GM12875 (cell line): ENCODE measurements around the gene IGFBP3.

ENCODE experiments used
- H3K4me3 ChIP-seq: one replicate; pipeline ENCODE4 v1.5.1; 2011; ENCODE audit warnings: low read depth, low read length, control low read depth
- CTCF ChIP-seq: IDR thresholded peaks from 2 replicates; pipeline ENCODE4 v1.5.1; 2011; ENCODE audit warnings: low read depth, mild to moderate bottlenecking, control low read depth, inconsistent platforms, low read length, moderate library complexity, borderline replicate concordance; ENCODE audit not compliant: insufficient read depth

IGFBP3 gene

DNA sequence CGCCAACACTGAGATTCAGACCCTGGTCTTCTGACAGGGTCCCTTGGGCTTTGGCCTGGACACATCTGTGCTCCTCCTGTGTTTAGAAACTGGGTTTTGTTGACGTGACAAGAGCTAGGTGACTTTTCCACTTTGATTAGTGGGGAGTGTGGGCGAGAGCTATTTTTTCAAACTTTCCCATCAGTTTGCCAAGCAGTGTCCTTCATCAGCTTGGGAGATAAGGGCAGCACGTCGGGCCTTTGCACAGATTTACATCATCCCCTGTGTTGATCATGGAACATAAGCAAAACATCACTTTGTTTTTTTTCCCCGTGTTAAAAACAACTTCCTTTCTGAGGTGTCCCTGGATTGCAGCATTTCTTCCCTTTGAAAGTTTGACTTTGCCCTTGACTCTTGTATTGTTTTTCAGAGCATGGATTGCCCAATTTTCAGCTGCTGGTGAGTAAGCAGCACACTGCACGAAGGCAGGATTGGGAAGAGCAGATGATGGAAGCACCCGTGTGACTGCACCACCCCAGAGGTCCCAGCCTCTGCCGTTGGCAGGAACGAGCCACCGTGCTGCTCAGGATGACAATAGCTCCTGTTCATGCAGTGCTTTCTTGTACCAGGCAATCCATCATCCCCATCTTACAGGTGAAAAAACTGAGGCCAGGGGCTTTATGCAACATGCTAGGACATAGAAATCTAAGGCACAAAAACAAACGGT is 39.2 kb downstream of the IGFBP3 start:
- TF ChIP-seq CTCF, result no peak
- H3K4me3 ChIP-seq, result no peak overlapping the region

- no peak for TF ChIP-seq CTCF
Observed at GRCh38 chr7:45881280-45881758, 39.8 kb downstream of the IGFBP3 start.

GRCh38 chr7:45880433-45880860 is 40.6 kb downstream of the IGFBP3 start:
- H3K4me3 ChIP-seq, result no peak overlapping the region
- no peak for TF ChIP-seq CTCF

More at GRCh38 chr7:45881280-45881758, 39.8 kb downstream of the IGFBP3 start:
- H3K4me3 ChIP-seq, result no peak overlapping the region

- no peak overlapping the region for H3K4me3 ChIP-seq
- no peak for TF ChIP-seq CTCF
Observed at GRCh38 chr7:45878457-45879144, 42.5 kb downstream of the IGFBP3 start.

GRCh38 chr7:45876519-45876918 is 44.6 kb downstream of the IGFBP3 start:
- TF ChIP-seq CTCF, result no peak
- no peak overlapping the region for H3K4me3 ChIP-seq

DNA sequence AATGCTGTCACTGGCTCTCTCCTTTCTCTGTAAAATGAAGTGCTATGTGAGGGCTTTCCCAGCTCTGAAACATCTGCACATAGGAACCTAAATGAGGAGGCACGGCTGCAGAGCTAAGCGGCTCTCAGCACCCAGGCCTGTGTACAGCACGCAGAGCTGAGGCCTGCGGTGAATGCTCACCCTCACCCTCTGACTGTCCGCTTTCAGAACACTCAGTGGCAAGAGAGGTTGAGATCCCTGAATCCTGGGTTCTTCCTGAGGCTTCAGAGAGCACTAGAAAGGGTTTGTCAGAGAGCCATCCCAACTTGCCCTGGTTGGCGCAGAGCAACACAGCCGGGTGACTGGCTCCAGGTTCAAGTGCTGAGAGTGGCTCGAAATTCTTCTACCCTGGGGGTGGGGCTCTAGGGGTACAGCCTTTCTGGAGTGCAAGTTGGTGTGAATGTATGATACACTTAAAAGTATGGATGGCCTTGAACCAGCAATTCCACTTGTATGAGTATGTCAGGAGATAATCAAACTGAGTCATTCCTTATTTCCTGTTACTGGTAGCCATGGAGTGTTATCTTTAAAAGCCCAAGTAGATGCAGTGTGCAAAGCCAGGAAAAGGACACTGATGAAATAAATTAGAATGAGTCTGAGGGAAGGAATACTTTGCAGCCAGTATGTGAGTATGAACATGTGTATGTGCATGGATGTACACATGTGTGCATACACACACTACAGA is 46.5 kb downstream of the IGFBP3 start:
- TF ChIP-seq CTCF, result no peak

More for the DNA sequence above, 46.5 kb downstream of the IGFBP3 start:
- no peak overlapping the region for H3K4me3 ChIP-seq
